A204.1 (cell line): ENCODE results near the gene ACVR2B.

ENCODE experiments used
- FAIRE-seq: peaks from 2 replicates; lab custom pipeline; 2012; peaks lifted over from hg19 to GRCh38; lab: Jason Lieb, UNC

Gene ACVR2B

GRCh38 chr3:38533285-38533976 lies 79.7 kb downstream of the ACVR2B start:
- FAIRE-seq = no peak

GRCh38 chr3:38534180-38534579 lies 80.5 kb downstream of the ACVR2B start:
- FAIRE-seq = no peak

GRCh38 chr3:38534604-38535003 lies 80.9 kb downstream of the ACVR2B start:
- no peak for FAIRE-seq

GRCh38 chr3:38536671-38537070 lies 83.0 kb downstream of the ACVR2B start:
- FAIRE-seq = no peak

- no peak for FAIRE-seq
Measured at GRCh38 chr3:38538773-38539353, 85.2 kb downstream of the ACVR2B start.

DNA sequence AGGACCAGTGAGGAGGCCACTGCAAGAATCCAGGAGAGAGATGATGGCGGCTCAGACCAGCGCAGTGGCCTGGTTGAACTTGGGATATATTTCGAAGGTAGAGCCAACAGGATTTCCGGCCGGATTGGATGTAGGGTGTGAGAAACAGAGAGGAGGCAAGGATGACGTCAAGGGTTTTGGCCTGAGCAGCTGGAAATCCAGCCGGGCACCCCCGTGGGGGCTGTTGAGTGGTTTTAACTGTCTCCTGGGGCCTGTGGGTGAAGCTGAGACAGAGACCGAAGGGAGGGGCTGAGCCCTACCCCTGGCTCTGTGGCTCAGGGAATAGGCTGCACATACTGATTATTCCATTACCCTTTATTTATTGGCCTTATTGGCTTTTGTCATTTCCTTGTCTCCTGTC lies 88.1 kb downstream of the ACVR2B start:
- FAIRE-seq = no peak
